Trophoblast cell (in vitro differentiated cells and primary cell): ENCODE data around the gene MAP4K4.

Experiments
- DNase-seq, 2 donors: peaks; one replicate each; pipeline ENCODE4 v3.0.0-alpha.2; 2016
- H2AFZ ChIP-seq: 2 replicates; pipeline ENCODE4 v1.6.1; 2013; ENCODE audit warnings: low read length, moderate library complexity, mild to moderate bottlenecking; ENCODE audit not compliant: insufficient read depth, poor library complexity
- H2AK5ac ChIP-seq: 2 replicates; pipeline ENCODE4 v1.6.1; 2013; ENCODE audit warnings: mild to moderate bottlenecking, low read length
- H2BK120ac ChIP-seq: 2 replicates; pipeline ENCODE4 v1.6.1; 2013; ENCODE audit warnings: low read length, mild to moderate bottlenecking, moderate library complexity; ENCODE audit not compliant: insufficient read depth, poor library complexity
- H2BK12ac ChIP-seq: 2 replicates; pipeline ENCODE4 v1.6.1; 2013; ENCODE audit warnings: mild to moderate bottlenecking, low read length, moderate library complexity
- H2BK5ac ChIP-seq: 2 replicates; pipeline ENCODE4 v1.6.1; 2013; ENCODE audit warnings: low read length, low read depth, moderate library complexity, mild to moderate bottlenecking; ENCODE audit not compliant: poor library complexity
- H3K14ac ChIP-seq: 2 replicates; pipeline ENCODE4 v1.6.1; 2013; ENCODE audit warnings: mild to moderate bottlenecking, low read length
- H3K18ac ChIP-seq: 2 replicates; pipeline ENCODE4 v1.6.1; 2013; ENCODE audit warnings: mild to moderate bottlenecking, low read length
- H3K23ac ChIP-seq: 2 replicates; pipeline ENCODE4 v1.6.1; 2013; ENCODE audit warnings: low read length
- H3K27ac ChIP-seq: 2 replicates; pipeline ENCODE4 v1.5.1; 2013; ENCODE audit warnings: low read depth, mild to moderate bottlenecking, inconsistent platforms, low read length, moderate library complexity
- H3K27me3 ChIP-seq: 2 replicates; pipeline ENCODE4 v1.6.1; 2013; ENCODE audit warnings: inconsistent platforms, mild to moderate bottlenecking, low read length, moderate library complexity; ENCODE audit not compliant: insufficient read depth
- H3K36me3 ChIP-seq, 2 experiments: 1 replicate in 1 of 2; 2 replicates in 1 of 2; pipeline ENCODE4 v1.6.1; 2013; ENCODE audit warnings: low read length in 2 of 2, mild to moderate bottlenecking in 2 of 2, moderate library complexity in 1 of 2; ENCODE audit not compliant: insufficient read depth in 2 of 2, control insufficient read depth in 1 of 2
- H3K4ac ChIP-seq: 2 replicates; pipeline ENCODE4 v1.6.1; 2013; ENCODE audit warnings: low read depth, mild to moderate bottlenecking, low read length, moderate library complexity
- H3K4me1 ChIP-seq, 2 experiments: 1 replicate in 1 of 2; 2 replicates in 1 of 2; pipeline ENCODE4 v1.6.1; 2013; ENCODE audit warnings: low read length in 2 of 2, mild to moderate bottlenecking in 2 of 2, moderate library complexity in 1 of 2; ENCODE audit not compliant: insufficient read depth in 2 of 2, control insufficient read depth in 1 of 2
- H3K4me2 ChIP-seq: 2 replicates; pipeline ENCODE4 v1.6.1; 2013; ENCODE audit warnings: inconsistent platforms, mild to moderate bottlenecking, low read length, moderate library complexity
- H3K4me3 ChIP-seq: 2 replicates; pipeline ENCODE4 v1.5.1; 2013; ENCODE audit warnings: mild to moderate bottlenecking, low read depth, low read length, inconsistent platforms
- H3K79me1 ChIP-seq: one replicate; pipeline ENCODE4 v1.6.1; 2013; ENCODE audit warnings: low read length
- H3K79me2 ChIP-seq: 2 replicates; pipeline ENCODE4 v1.6.1; 2013; ENCODE audit warnings: low read length, mild to moderate bottlenecking; ENCODE audit not compliant: control insufficient read depth, insufficient read depth, poor library complexity
- H3K9ac ChIP-seq: 2 replicates; pipeline ENCODE4 v1.6.1; 2013; ENCODE audit warnings: mild to moderate bottlenecking, low read length
- H3K9me3 ChIP-seq: 2 replicates; pipeline ENCODE4 v1.6.1; 2013; ENCODE audit warnings: low read depth, mild to moderate bottlenecking, control low read depth, inconsistent platforms, low read length; ENCODE audit not compliant: insufficient read depth
- H4K12ac ChIP-seq: 2 replicates; pipeline ENCODE4 v1.6.1; 2013; ENCODE audit warnings: low read depth, mild to moderate bottlenecking, low read length, moderate library complexity
- H4K8ac ChIP-seq: 2 replicates; pipeline ENCODE4 v1.6.1; 2013; ENCODE audit warnings: low read depth, mild to moderate bottlenecking, low read length, moderate library complexity
- H4K91ac ChIP-seq: one replicate; pipeline ENCODE4 v1.6.1; 2013; ENCODE audit warnings: low read depth, mild to moderate bottlenecking, low read length, moderate library complexity
- WGBS: extraction: QIAGEN DNeasy Blood & Tissue Kit; methylation state at CpG from one replicate; pipeline ENCODE4 v1.1.7; 2013; ENCODE audit warnings: missing lambda C conversion rate; ENCODE audit not compliant: insufficient read length, insufficient coverage; ENCODE audit errors: extremely low coverage; 5-methylcytosine and 5-hydroxymethylcytosine counted together

The MAP4K4 gene

GRCh38 chr2:101806701-101807100 is 109.2 kb downstream of the MAP4K4 start:
- WGBS = no CpG with 5 or more reads among the region's 4 CpGs

GRCh38 chr2:101807242-101807641 is 109.7 kb downstream of the MAP4K4 start:
- Histone ChIP-seq H3K36me3 (no peaks in the 10 kb centered on the region), H3K18ac (peak overlapping the region; percentile 84), H4K12ac (no peak overlapping the region), H3K14ac (peak overlapping the region; percentile 78), H3K79me1 (peaks cover 34% of the 10 kb centered on the region), H3K4me3 (no peak overlapping the region), H3K9ac (no peak overlapping the region), H3K27ac (peak overlapping the region; percentile 100), H3K4me1 (peaks cover 31 to 43% of the 10 kb centered on the region in 2 experiments), H2AFZ (no peak overlapping the region), H2AK5ac (no peak overlapping the region), H3K79me2 (peaks cover 8% of the 10 kb centered on the region), H3K4ac (peak overlapping the region; percentile 88), H3K4me2 (no peak overlapping the region), H3K9me3 (no peaks in the 10 kb centered on the region), H4K91ac (peak overlapping the region; percentile 45), H2BK12ac (peak overlapping the region; percentile 73), H3K23ac (no peak overlapping the region), H2BK5ac (peak overlapping the region; percentile 72), H2BK120ac (peak overlapping the region; percentile 34), H4K8ac (no peak overlapping the region), H3K27me3 (no peaks in the 10 kb centered on the region)
- no peak for DNase-seq
- no CpG with 5 or more reads among the region's 2 CpGs for WGBS

More at GRCh38 chr2:101806701-101807100, 109.2 kb downstream of the MAP4K4 start:
- Histone ChIP-seq H3K27me3 (no peaks in the 10 kb centered on the region), H3K79me1 (peaks cover 36% of the 10 kb centered on the region), H3K36me3 (no peaks in the 10 kb centered on the region), H4K91ac (peak overlapping the region; percentile 45), H3K18ac (no peak overlapping the region), H3K9ac (no peak overlapping the region), H3K4ac (peak overlapping the region; percentile 44), H2BK5ac (peak overlapping the region; percentile 91), H3K79me2 (peaks cover 8% of the 10 kb centered on the region), H3K4me2 (no peak overlapping the region), H4K12ac (no peak overlapping the region), H2AK5ac (no peak overlapping the region), H3K14ac (no peak overlapping the region), H2AFZ (no peak overlapping the region), H3K4me3 (no peak overlapping the region), H4K8ac (peak overlapping the region; percentile 53), H3K23ac (no peak overlapping the region), H3K9me3 (no peaks in the 10 kb centered on the region), H2BK12ac (peak overlapping the region; percentile 89), H2BK120ac (peak overlapping the region; percentile 89), H3K27ac (peak overlapping the region; percentile 100), H3K4me1 (peaks cover 33 to 44% of the 10 kb centered on the region in 2 experiments)
- no peak for DNase-seq

GRCh38 chr2:101808006-101808562 is 110.6 kb downstream of the MAP4K4 start:
- Histone ChIP-seq H3K4ac (peak overlapping the region; percentile 21), H4K91ac (no peak overlapping the region), H3K79me1 (peaks cover 34% of the 10 kb centered on the region), H3K36me3 (no peaks in the 10 kb centered on the region), H3K4me1 (peaks cover 30 to 37% of the 10 kb centered on the region in 2 experiments), H3K9ac (no peak overlapping the region), H2BK5ac (peak overlapping the region; percentile 7), H3K79me2 (peaks cover 8% of the 10 kb centered on the region), H4K8ac (no peak overlapping the region), H3K23ac (no peak overlapping the region), H2AFZ (peak overlapping the region; percentile 4), H3K14ac (peak overlapping the region; percentile 12), H3K18ac (peak overlapping the region; percentile 9), H3K4me3 (no peak overlapping the region), H2BK12ac (peak overlapping the region; percentile 10), H2AK5ac (no peak overlapping the region), H3K27ac (peak overlapping the region; percentile 0), H3K27me3 (no peaks in the 10 kb centered on the region), H2BK120ac (peak overlapping the region; percentile 6), H3K4me2 (no peak overlapping the region), H3K9me3 (no peaks in the 10 kb centered on the region), H4K12ac (no peak overlapping the region)
- DNase-seq = no peak
- WGBS = no CpG with 5 or more reads among the region's 6 CpGs

- no peak overlapping the region for H3K18ac ChIP-seq
- no peak overlapping the region for H2BK120ac ChIP-seq
- H2AK5ac ChIP-seq = no peak overlapping the region
- no peak overlapping the region for H2AFZ ChIP-seq
- H3K36me3 ChIP-seq = no peaks in the 10 kb centered on the region
- no peak overlapping the region for H4K8ac ChIP-seq
- no peak overlapping the region for H3K4ac ChIP-seq
- peaks cover 8% of the 10 kb centered on the region for H3K79me2 ChIP-seq
- no peak overlapping the region for H3K14ac ChIP-seq
- H3K23ac ChIP-seq = no peak overlapping the region
- H2BK12ac ChIP-seq = no peak overlapping the region
- no peak overlapping the region for H3K4me3 ChIP-seq
- H2BK5ac ChIP-seq = no peak overlapping the region
- H3K79me1 ChIP-seq = peaks cover 33% of the 10 kb centered on the region
- no peaks in the 10 kb centered on the region for H3K27me3 ChIP-seq
- H4K12ac ChIP-seq = no peak overlapping the region
- no peak overlapping the region for H3K9ac ChIP-seq
- no peak overlapping the region for H3K4me2 ChIP-seq
- peaks cover 27 to 35% of the 10 kb centered on the region in 2 experiments for H3K4me1 ChIP-seq
- DNase-seq = no peak
- no peak overlapping the region for H4K91ac ChIP-seq
- no peak overlapping the region for H3K27ac ChIP-seq
- H3K9me3 ChIP-seq = no peaks in the 10 kb centered on the region
Observed at GRCh38 chr2:101809698-101810097, 112.2 kb downstream of the MAP4K4 start.
